Breast epithelium (tissue), 3 donors: ENCODE results near the gene XCL2.

Experiments
- POLR2A ChIP-seq: fragments of 450-650 bp; IDR thresholded peaks from one replicate; pipeline ENCODE4 v1.6.1; 2016; ENCODE audit warnings: antibody characterized with exemption, mild to moderate bottlenecking, moderate library complexity
- POLR2AphosphoS5 ChIP-seq, 3 donors: sonication (generic); formaldehyde crosslinking; IDR thresholded peaks; one replicate each; pipeline ENCODE4 v1.6.1; 2017; ENCODE audit warnings: antibody characterized with exemption in 3 of 3
- TF ChIP-seq, protein P1 (sequence below), 3 donors: fragments of 450-650 bp; IDR thresholded peaks; one replicate each; pipeline ENCODE4 v1.5.1; 2016 to 2017; ENCODE audit warnings: antibody characterized with exemption in 3 of 3, mild to moderate bottlenecking in 3 of 3, moderate library complexity in 3 of 3

DNA sequence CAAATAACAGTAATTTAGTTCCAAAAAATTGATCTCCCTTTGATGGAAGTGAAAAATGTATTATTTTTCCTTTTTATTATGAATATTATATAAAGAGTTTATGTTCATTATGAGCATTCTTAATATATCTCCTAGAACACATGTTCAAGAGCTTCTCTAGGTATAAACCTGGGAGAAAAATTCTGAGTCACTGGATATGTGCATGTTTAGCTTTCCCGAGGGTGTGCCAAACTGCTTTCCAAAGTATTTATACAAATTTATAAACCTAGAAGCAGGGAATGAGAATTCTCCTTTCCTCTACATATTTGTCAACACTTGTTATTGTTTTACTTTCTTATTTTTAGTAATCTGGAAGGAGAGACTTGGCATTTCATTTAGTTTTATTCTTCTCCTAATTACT lies 25.0 kb downstream of the XCL2 start:
- TF ChIP-seq, protein P1, sequence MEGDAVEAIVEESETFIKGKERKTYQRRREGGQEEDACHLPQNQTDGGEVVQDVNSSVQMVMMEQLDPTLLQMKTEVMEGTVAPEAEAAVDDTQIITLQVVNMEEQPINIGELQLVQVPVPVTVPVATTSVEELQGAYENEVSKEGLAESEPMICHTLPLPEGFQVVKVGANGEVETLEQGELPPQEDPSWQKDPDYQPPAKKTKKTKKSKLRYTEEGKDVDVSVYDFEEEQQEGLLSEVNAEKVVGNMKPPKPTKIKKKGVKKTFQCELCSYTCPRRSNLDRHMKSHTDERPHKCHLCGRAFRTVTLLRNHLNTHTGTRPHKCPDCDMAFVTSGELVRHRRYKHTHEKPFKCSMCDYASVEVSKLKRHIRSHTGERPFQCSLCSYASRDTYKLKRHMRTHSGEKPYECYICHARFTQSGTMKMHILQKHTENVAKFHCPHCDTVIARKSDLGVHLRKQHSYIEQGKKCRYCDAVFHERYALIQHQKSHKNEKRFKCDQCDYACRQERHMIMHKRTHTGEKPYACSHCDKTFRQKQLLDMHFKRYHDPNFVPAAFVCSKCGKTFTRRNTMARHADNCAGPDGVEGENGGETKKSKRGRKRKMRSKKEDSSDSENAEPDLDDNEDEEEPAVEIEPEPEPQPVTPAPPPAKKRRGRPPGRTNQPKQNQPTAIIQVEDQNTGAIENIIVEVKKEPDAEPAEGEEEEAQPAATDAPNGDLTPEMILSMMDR (IDR thresholded peaks at IDR 0.05) = no peak
- TF ChIP-seq POLR2A = no peak
- TF ChIP-seq POLR2AphosphoS5 (IDR thresholded peaks at IDR 0.05) = no peak
